GM10266 (cell line): ENCODE data around the gene JAK3.
A peak's percentile ranks its signal among the peaks of the same experiment; 100 is the strongest.

ENCODE experiments used
- DNase-seq: peaks from one replicate; pipeline ENCODE4 v3.0.0; 2012; ENCODE audit errors: extremely low spot score
- TF ChIP-seq, protein P1 (sequence below): IDR thresholded peaks from 2 replicates; pipeline ENCODE4 v1.5.1; 2012; ENCODE audit warnings: mild to moderate bottlenecking, low read depth; ENCODE audit not compliant: control insufficient read depth, insufficient read depth; ENCODE audit errors: missing control alignments

The JAK3 gene

DNA sequence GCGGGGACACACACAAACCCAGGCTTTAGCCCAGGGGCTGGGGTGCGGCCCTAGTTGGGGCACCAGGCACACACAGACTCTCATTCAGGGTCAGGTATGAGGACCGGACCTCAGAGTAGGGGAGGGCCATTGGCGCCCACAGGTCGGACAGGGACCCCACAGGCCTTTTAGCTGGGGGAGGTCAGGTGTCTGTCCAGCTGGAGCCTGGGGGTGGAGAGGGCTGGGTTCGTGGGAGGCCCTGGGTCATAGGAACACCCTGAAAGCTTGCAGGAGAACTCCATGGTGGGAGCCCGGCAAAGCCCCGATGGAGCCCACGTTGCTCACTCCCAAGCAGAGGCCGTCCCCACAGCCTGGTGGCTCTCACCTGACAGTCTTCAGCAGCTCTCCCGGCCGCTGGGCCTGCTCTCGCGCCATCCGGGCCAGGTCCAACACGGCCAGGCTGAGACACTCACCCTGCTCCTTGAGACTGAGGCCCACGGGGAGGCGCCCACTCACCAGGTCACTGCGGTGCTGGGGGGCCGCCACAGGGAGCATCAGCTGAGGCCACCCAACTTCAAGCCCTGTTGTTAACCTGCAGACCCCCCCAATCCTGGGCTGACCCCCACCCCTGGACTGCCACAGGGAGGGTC is 5.0 kb downstream of the JAK3 start:
- TF ChIP-seq, protein P1, sequence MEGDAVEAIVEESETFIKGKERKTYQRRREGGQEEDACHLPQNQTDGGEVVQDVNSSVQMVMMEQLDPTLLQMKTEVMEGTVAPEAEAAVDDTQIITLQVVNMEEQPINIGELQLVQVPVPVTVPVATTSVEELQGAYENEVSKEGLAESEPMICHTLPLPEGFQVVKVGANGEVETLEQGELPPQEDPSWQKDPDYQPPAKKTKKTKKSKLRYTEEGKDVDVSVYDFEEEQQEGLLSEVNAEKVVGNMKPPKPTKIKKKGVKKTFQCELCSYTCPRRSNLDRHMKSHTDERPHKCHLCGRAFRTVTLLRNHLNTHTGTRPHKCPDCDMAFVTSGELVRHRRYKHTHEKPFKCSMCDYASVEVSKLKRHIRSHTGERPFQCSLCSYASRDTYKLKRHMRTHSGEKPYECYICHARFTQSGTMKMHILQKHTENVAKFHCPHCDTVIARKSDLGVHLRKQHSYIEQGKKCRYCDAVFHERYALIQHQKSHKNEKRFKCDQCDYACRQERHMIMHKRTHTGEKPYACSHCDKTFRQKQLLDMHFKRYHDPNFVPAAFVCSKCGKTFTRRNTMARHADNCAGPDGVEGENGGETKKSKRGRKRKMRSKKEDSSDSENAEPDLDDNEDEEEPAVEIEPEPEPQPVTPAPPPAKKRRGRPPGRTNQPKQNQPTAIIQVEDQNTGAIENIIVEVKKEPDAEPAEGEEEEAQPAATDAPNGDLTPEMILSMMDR = no peak
- no peak for DNase-seq

DNA sequence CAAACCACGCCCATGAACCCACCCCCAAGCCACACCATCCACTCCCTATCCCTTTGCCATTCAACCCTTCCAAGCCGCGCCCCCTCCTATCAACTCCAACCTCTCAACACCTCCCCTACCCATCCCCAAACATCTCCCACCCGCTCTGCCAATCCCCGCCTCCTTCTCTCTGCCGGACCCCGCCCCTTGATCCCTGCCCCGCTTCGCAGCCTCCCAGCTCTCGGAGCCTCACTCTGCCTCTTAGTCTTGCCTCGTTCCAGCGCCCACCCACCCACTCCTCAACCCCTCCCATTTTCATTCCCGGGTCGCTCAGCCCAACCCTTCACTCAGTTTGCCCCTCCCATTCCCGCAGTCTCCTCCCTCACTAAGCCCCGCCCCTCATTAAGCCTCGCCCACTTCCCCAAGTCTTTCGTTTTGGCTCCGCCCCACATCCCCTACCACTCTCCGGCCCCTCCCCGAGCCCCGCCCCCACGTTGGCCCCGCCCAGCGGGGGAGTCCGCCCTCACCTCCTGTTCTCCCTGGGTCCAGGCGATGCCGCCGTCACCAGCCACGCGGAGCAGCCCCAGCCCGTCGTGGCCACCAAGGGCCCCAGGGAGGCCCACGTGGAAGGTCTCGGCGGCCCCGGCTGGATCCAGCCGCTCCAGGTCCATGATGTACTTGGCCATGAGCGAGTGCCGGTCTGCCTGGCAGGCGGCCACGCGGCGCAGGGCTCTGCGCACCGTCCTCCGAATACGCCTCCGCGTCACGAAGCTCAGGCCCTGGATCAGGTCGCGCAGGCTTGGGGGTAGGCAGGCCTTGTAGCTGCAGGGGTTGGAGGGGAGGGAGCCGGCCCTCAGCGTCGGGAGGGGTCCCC is 5.7 kb downstream of the JAK3 start:
- DNase-seq = peak; percentile 66
- TF ChIP-seq, protein P1 = no peak

DNA sequence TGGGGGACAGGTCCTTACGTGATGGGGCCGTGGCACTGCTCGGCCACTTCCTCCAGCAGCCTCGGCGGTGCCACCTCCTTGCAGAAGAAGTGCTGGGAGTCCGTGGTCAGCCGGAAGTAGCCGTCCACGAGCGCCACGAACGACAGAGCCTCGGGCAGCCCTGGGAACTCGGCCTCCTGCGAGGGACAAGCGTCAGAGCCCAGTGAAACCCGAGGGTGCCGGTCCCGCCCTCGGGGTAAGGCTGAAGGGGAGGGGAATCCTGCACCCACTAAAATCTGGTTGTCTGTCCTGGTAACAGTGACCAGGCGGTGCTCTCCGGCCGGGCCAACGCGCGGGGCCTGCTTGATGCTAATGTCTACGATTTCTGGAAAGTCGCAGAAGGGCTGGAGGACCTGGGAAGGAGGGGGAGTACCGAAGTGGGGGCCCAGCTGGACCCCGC is 6.4 kb downstream of the JAK3 start:
- TF ChIP-seq, protein P1 = no peak
- DNase-seq = no peak

DNA sequence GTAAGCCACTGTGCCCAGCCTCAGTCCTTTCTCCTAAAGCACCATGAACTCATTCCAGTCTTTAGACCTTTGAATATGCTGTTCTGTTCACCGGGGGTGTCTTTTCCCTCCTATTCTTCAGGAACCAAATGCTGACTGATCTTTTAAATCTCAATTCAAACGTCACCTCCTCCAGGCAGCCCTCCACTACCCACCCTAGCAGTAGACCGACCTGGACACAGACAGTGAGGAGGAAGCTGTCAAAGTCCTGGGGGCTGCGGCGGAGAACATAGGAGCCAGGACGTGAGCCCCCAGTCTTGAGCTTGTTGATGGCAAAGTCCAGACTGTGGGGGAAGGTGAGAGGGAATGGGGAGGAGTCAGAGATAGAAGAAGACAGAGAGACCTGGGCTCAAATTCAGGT is 7.8 kb downstream of the JAK3 start:
- TF ChIP-seq, protein P1 = no peak
- no peak for DNase-seq

DNA sequence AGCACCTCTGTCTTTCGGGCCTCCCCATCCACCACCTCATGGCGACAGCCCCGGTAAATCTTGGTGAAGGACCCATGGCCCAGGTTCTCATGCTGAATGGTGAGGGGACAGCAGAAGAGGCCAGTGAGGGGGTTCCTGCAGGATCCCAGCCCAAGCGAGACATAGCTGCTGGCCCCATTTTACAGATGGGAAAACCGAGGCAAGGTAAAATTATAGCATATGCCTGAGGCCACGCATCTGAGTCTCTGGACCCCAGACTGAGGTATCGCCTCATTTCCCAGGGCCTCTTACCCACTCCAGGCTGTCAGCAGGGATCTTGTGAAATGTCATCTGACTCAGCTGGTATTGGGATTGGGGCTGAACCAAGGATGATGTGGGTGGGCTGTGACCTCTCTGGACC is 9.8 kb downstream of the JAK3 start:
- TF ChIP-seq, protein P1 = no peak
- no peak for DNase-seq

DNA sequence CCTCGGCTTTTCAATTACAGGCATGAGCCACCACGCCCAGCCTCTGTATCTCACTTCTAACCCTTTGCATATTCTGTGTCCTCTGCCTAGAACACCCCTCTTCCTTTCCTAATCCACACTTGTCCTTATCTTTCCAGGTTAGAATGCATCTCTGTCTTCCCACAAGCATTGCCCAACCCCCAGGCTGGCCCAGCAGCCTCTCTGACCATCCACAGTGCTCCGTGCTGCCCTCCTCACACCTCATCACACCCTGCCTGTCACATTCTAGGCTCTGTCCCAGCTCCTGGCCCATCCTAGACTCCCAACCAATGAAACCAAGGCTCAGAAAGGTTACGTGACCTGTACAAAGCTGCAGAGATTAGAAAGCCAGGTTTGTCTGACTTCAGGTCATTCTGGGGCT is 11.3 kb downstream of the JAK3 start:
- DNase-seq = no peak
- TF ChIP-seq, protein P1 = no peak

DNA sequence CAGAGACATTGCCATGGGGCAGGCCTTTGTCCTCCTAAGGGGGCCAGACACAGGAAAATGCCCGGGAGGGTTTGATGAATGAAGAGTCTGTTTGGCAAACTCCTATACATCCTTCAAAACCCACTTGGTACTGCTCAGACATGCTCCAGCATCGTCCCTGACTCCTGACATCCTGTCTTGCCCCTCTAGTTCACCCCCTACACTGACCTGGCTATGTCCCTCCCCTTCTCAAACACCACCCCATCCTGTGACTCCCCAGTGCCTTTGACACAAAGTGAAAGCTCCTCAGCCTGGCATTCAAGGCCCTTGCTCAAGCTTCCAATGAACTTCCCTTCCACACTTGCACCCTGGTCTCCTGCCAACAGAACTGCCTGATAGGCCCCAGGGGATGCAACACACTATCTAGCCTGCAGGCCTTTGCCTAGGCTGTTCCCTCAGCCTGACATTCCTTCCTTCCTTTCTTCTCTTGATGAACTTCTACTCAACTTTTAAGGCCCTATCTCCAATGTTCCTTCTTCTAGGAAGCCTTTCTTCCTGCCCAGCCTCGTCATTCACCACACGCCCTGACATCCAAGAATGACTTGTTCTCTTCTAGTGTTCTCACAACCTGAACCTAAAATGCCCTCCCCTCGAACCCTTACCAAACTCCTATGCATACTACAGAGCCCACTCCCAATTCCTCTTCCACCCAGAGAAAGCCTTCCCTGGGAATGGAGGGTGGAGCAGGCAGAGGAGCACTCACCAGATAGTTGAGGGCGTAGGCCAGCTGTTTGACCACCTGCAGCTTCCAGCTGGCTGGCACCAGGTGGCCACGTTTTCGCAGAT is 12.4 kb downstream of the JAK3 start:
- TF ChIP-seq, protein P1 = no peak
- no peak for DNase-seq
